GM18873 (cell line): ENCODE results near the gene PREX1.

ENCODE experiments used
- ATAC-seq: cut with Tn5 transposase; IDR thresholded peaks from one replicate; pipeline ENCODE4 v1.9.1; 2021; ENCODE audit warnings: mild to moderate bottlenecking, moderate library complexity, moderate number of reproducible peaks; ENCODE audit not compliant: unreplicated experiment, low FRiP score

The PREX1 gene

GRCh38 chr20:48723308-48724264 lies 104.2 kb downstream of the PREX1 start:
- ATAC-seq = no peak

DNA sequence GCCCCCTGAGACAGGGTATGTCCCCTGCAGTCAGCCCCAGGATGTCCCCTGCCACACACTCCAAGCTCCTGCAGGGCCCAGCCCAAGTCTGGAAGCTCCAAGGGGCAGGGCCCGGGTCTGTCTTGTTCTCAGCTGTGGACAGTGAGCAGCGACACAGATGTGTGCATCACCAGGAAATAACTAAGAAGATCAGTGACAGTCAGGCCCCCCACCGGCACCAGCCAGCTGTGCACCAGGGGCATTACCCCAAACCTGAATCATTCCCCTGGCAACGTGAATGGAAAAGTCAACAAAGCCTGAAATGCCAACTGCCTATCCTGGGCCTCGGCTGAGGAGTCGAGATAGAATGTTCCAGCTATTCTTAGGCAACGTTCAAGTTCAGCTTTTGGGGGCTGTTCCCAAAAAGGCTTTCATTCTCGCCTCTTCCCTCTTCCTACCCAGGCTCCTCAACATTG lies 105.0 kb downstream of the PREX1 start:
- no peak for ATAC-seq

GRCh38 chr20:48722002-48722731 lies 105.6 kb downstream of the PREX1 start:
- ATAC-seq = no peak

- ATAC-seq = no peak
Measured at GRCh38 chr20:48721324-48722001, 106.3 kb downstream of the PREX1 start.

DNA sequence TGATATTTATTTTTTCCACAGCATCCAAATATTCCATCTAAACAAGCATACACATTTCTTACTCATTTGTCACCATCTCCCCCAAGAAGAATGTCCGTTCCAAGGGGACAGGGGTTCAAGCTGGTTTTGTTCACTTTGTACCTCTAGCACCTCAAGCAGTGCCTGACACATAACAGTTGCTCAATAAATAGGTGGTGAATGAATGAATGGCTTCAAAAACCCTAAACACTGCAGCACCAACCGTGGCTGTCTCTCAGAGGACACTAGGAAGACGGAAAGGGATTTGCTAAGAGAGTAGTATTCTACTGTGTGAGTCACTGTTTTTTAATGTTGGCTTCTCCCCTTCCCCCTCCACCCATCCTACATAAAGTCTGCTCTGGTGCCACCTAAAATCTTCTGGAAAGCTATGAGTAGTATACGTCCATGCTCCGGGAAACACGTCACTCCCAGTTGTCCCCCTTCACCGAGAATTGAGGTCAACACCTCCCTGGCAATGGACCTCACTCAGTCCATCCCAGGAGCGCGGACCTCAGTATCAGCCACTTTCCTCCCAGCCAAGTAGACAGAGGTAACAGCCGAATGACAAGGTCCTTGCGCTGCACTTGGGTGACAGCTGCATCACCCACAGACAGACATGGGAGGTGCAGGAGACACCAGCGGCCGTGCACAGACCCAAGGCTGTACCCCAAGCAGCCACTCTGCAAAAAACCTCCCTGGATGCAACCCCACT lies 107.4 kb downstream of the PREX1 start:
- ATAC-seq = no peak

GRCh38 chr20:48719598-48720255 lies 108.1 kb downstream of the PREX1 start:
- no peak for ATAC-seq

DNA sequence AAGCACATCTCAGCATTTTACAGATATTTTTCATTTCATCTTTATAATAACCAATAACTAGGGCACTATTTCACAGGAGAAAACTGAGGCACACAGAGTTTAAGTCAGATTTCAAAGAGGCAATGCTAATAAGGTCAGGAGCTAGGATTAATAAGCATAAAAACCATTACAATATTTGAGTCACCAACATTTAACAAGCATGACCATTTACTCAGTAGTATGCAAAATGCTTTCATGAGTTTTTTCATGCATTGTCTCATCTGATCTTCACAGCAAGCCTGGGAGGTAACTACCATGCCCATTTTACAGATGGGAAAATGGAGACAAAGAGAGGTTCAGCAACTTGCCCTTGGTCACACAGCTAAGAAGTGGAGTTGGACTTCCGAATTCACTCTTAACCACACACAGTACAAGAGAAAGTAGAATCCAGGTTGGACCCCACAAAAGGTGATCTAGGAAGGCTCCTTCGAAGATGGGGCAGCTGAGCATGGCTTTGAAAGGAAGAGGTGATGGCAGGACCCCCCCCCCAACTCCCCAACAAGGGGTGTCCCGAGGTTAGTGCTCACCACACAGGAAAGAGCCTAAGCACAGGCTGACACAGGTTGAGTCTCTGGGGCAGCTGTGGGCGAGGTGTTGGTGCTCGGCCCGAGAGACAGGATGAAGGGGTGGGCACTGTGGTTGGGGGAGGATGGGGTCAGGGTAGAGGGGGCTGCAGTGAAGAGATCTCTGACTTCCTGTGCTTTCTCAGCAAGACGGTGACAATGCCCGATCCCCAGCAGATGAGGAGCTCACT lies 108.8 kb downstream of the PREX1 start:
- ATAC-seq = no peak

DNA sequence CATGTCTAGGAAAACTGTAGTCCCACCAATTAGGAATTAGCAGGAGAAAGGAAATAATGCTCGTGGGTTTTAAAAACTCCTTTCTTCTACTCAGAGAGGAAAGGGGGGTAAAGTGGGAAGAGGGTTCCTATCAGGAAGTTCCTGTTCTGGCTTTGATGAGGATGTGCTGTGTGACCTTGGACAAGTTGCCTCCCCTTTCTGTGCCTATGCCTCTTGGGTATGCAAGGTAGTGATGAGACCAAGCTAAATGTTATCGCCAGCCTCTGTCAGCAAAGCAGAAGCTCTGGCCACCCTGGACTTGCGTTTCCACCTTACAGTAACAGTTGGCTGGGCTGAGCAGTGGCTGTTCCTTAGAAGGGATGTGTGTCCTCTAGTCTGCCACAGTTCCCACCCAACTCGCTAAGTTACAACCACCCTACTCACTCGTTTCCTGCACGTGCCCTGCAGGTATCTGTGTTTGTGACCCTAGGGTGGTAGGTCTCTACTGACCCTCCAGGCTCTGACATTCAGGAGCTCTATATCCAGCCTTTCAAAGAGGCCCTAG lies 110.0 kb downstream of the PREX1 start:
- ATAC-seq = no peak

GRCh38 chr20:48717095-48717672 lies 110.6 kb downstream of the PREX1 start:
- no peak for ATAC-seq

DNA sequence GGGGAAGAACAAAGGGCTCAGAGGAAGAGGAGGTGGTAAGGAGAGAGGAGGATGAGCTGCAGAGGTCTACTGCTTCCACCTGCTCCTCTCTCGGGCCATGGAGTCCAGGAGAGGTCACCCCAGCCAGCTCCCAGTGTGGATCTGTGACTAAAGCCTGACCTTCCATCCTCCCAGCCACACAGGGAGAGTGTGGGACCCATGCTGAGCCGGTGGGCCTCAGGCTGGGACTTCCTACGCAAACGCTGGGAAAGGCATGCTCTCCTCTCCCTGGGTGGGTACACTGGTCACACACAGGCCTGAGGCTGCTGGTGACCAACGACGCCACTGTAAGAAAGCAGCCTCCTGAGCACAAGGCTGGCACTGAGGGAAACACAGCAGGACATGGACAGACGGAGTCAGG lies 111.3 kb downstream of the PREX1 start:
- no peak for ATAC-seq

DNA sequence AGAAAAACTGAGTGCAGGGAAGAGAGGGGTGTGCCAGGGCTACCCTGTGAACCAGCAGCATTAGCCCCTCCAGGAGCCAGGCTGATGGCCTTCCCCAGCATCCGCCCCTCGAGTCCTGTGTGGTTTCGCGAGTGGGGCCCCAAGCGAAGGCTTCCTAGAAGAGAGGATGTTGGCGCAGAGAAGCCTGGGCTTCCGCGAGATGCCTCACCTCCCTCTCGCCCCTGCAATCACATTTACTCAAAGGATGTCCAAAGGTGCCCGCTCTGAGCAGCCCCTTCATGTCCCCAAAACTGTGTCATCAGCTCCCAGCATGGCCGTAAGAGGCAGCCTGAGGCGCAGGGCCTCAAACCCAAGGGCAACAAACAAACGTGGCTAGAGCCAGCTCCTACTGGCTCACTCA lies 111.7 kb downstream of the PREX1 start:
- no peak for ATAC-seq

GRCh38 chr20:48714764-48715163 lies 113.0 kb downstream of the PREX1 start:
- no peak for ATAC-seq

DNA sequence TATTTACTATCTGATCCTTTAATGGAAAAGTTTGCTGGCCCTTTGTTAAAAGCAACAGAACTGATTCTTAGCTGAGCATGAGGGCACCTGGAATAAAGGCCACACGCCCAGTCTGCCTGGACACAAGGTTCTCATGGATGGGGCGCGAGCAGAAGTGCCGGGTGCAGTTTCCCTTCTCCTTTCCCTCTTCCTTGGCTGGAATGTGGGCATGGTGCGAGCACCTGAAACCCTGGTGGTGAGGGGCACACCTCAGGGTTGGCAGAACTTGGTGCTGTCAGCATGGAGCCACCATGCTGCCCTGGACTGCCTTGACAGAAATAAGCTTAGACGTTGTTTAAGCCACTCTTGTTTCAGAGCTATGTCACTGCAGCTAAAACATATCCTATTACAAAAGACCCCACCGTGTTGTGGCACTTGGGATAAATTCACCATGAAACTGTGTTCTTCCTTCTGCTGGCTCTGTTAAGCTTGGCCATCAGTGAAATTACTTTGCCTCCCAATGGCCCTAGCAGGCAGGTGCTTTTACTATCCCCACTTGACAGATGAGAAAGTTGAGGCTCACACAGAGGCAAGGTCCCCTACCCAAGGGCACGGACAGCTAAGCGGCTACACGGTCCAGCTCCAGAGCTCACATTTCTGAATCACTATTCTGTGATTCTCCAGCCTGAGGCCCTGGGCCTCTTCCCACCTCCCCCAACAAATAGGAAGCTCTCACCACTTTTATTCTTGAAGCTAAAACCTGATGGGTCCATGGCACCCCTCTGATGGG lies 115.9 kb downstream of the PREX1 start:
- no peak for ATAC-seq

- ATAC-seq = no peak
Measured at GRCh38 chr20:48711044-48711428, 116.8 kb downstream of the PREX1 start.

DNA sequence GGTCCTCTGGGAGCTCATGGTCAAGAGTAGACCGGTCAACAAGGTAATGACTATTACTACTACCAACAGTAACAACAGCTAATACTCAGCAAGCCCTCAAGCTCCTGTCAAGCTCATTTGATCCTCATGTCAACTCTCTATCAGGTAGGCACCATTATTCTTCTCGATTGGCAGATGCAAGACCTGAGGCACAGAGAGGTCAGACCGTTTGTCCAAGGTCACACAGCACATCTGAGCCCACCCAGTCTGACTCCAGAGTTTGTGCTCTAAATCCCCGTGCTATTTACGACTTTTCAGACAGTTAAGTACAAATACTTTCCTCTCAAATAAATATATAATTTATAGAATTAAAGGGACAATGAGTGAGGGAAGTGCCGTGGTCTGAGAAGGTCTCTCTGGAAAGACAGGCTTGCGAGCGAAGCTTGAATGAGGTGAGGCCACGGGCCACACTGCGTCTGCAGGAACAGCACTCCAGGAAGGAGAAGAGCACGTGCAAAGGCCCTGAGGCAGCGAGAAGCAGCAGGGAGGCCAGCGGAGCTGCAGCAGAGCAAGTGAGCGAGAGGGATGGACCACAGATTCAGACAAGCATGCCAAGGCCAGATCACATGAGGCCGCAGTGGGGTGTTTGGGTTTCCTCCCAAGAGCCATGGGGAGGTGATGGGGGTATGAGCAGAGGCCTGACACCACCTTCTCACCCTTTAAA lies 117.3 kb downstream of the PREX1 start:
- ATAC-seq = no peak

DNA sequence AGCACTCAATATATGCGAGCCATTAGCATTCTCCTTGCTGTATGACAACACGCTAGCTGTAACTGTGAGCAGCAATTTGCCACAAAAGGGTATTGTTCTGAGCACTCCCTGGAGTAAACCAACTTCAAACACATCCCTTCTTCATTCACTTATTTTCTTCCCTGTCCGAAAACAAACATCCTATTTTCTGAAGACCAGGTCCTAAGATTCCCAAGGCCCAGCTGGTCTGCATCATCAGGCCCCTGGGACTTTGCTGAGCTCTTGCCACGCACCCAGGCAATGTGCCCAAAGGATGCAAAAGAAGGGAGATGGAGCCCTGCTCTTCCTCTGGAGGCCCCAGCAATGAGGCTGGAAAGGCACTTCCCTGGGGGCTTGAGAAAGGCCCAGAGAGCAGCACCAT lies 118.1 kb downstream of the PREX1 start:
- no peak for ATAC-seq

GRCh38 chr20:48709058-48709691 lies 118.6 kb downstream of the PREX1 start:
- no peak for ATAC-seq
